NB4 (cell line): ENCODE results near the gene NHLRC2.

Experiments used
- POLR2A ChIP-seq: IDR thresholded peaks from 2 replicates; pipeline ENCODE4 v1.6.1; 2011; ENCODE audit warnings: mild to moderate bottlenecking; ENCODE audit not compliant: insufficient read length; ENCODE audit errors: extremely low read depth
- TF ChIP-seq, protein P1 (sequence below): IDR thresholded peaks from one replicate; pipeline ENCODE4 v1.5.1; 2012; ENCODE audit warnings: low read depth, low read length

DNA sequence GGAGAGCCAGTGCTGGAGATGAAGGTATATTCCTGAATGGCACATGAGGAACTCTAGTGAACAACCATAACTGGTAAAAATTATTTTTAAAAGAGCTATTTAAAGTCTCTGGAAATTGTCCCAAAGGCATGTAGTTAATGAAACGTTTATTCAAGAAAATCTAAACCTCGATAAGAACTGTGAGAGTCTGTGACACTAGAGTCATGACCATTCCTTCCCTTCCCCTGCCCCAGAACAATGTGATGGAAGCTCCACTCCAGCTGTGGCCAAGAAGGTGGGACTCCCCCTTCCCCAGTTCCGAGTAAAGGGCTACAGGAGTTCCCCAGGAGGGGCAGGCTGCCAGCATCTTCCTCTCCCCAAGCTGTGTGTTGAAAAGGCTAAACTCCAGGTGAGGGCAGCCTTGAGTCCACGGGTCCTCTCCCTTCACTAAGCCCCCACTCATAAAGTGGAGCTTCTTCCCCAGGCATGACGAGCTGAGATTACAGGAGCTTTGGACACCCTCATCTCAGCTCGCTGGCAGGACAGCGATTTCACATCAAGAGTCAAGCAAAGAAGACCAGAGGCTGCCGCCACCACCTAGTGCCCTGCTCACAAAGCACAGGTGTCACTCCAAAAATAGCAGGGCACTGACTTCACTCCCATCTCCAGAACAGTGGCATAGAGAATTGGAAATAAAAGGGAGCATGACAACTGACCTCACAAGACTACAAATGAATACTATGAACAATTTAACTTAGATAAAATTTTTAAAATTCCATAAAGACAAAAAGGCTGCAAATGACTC, 68.5 kb downstream of the NHLRC2 start:
- TF ChIP-seq, protein P1, sequence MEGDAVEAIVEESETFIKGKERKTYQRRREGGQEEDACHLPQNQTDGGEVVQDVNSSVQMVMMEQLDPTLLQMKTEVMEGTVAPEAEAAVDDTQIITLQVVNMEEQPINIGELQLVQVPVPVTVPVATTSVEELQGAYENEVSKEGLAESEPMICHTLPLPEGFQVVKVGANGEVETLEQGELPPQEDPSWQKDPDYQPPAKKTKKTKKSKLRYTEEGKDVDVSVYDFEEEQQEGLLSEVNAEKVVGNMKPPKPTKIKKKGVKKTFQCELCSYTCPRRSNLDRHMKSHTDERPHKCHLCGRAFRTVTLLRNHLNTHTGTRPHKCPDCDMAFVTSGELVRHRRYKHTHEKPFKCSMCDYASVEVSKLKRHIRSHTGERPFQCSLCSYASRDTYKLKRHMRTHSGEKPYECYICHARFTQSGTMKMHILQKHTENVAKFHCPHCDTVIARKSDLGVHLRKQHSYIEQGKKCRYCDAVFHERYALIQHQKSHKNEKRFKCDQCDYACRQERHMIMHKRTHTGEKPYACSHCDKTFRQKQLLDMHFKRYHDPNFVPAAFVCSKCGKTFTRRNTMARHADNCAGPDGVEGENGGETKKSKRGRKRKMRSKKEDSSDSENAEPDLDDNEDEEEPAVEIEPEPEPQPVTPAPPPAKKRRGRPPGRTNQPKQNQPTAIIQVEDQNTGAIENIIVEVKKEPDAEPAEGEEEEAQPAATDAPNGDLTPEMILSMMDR: no peak
- no peak for TF ChIP-seq POLR2A
